ENCODE data around the gene USP35. TPM values are rescaled to one million over a fixed set of nuclear protein-coding genes. Genes with fewer than 3 reads are reported as not detected.

The USP35 gene
- total RNA-seq, 4 donors from 2014 or later: 6.6 to 30.6 (median 13.3) TPM

GRCh38 chr11:78199653-78200015, 10.9 kb downstream of the USP35 start:
- Histone ChIP-seq H3K4me3 (no peak overlapping the region), H3K27me3 (no peaks in the 10 kb centered on the region), H3K36me3 (peaks cover 0 to 30% (median 0%) of the 10 kb centered on the region in 3 donors), H3K9me3 (no peaks in the 10 kb centered on the region), H3K27ac (no peak overlapping the region), H3K4me1 (peaks cover 0 to 4% (median 0%) of the 10 kb centered on the region in 4 donors)
- no peak for DNase-seq
- TF ChIP-seq CTCF (IDR thresholded peaks at IDR 0.05): no peak
- TF ChIP-seq POLR2A (IDR thresholded peaks at IDR 0.05): no peak

GRCh38 chr11:78200061-78200460, 11.3 kb downstream of the USP35 start:
- no peak overlapping the region for H3K4me3 ChIP-seq
- DNase-seq: peak in 1 of 3 donors; percentile 35
- no peaks in the 10 kb centered on the region for H3K9me3 ChIP-seq
- H3K36me3 ChIP-seq: peaks cover 0 to 30% (median 0%) of the 10 kb centered on the region in 3 donors
- H3K27me3 ChIP-seq: no peaks in the 10 kb centered on the region
- TF ChIP-seq CTCF (IDR thresholded peaks at IDR 0.05): no peak
- no peak for TF ChIP-seq POLR2A (IDR thresholded peaks at IDR 0.05)
- H3K27ac ChIP-seq: no peak overlapping the region
- H3K4me1 ChIP-seq: peaks cover 0 to 4% (median 0%) of the 10 kb centered on the region in 4 donors

GRCh38 chr11:78200553-78200952, 11.8 kb downstream of the USP35 start:
- H3K27me3 ChIP-seq: no peaks in the 10 kb centered on the region
- peaks cover 0 to 4% (median 0%) of the 10 kb centered on the region in 4 donors for H3K4me1 ChIP-seq
- H3K27ac ChIP-seq: no peak overlapping the region
- no peak for TF ChIP-seq POLR2A (IDR thresholded peaks at IDR 0.05)
- TF ChIP-seq CTCF (IDR thresholded peaks at IDR 0.05): no peak
- H3K36me3 ChIP-seq: peaks cover 0 to 30% (median 0%) of the 10 kb centered on the region in 3 donors
- H3K9me3 ChIP-seq: no peaks in the 10 kb centered on the region
- DNase-seq: peak in 1 of 3 donors; percentile 45
- no peak overlapping the region for H3K4me3 ChIP-seq

GRCh38 chr11:78201096-78201818, 12.5 kb downstream of the USP35 start:
- Histone ChIP-seq H3K36me3 (peaks cover 0 to 30% (median 0%) of the 10 kb centered on the region in 3 donors), H3K27me3 (no peaks in the 10 kb centered on the region), H3K4me1 (peaks cover 0 to 4% (median 0%) of the 10 kb centered on the region in 4 donors), H3K27ac (peak overlapping the region in 1 of 4 donors; percentile 28), H3K4me3 (no peak overlapping the region), H3K9me3 (no peaks in the 10 kb centered on the region)
- TF ChIP-seq CTCF (IDR thresholded peaks at IDR 0.05) (no peak), POLR2A (IDR thresholded peaks at IDR 0.05) (no peak)
- DNase-seq: peak in 1 of 3 donors; percentile 19

GRCh38 chr11:78202733-78203167, 14.0 kb downstream of the USP35 start:
- Histone ChIP-seq H3K4me3 (peak overlapping the region in 1 of 4 donors; percentile 28), H3K27ac (peak overlapping the region; percentile 2 to 66 (median 52)), H3K36me3 (peaks cover 0 to 33% (median 0%) of the 10 kb centered on the region in 3 donors), H3K27me3 (no peaks in the 10 kb centered on the region), H3K9me3 (no peaks in the 10 kb centered on the region), H3K4me1 (peaks cover 0 to 4% (median 0%) of the 10 kb centered on the region in 4 donors)
- no peak for TF ChIP-seq CTCF (IDR thresholded peaks at IDR 0.05)
- no peak for TF ChIP-seq POLR2A (IDR thresholded peaks at IDR 0.05)
- DNase-seq: peak in 2 of 3 donors; percentile 66 to 74

Measured in Peyer's patch (tissue), 4 donors.